ENCODE results near the gene DCAF15. TPM values are rescaled to one million over a fixed set of nuclear protein-coding genes. Genes with fewer than 3 reads are reported as not detected.

DCAF15 gene
- total RNA-seq, 2 experiments from 2014 or later: 67.7 to 70.6 TPM

- H3K27ac Mint-ChIP-seq: peak overlapping the region; percentile 11
- intact Hi-C loops (cut with micrococcal nuclease): no loop called here
- CTCF ChIA-PET: interaction anchor here (0.8 kb wide), 1 partner anchor 92 kb away, joined by 3 read pairs; no protein-coding TSS in a partner anchor
- H3K36me3 Mint-ChIP-seq (ENCODE audit: low read depth): peaks cover 12% of the 10 kb centered on the region
- peak; percentile 62 for DNase-seq
- no peak overlapping the region for H3K4me3 Mint-ChIP-seq
- peaks cover 10% of the 10 kb centered on the region for H3K4me1 Mint-ChIP-seq (ENCODE audit: low read depth)
- H3K9me3 Mint-ChIP-seq: no peaks in the 10 kb centered on the region
- H3K27me3 Mint-ChIP-seq (ENCODE audit: low read depth): no peaks in the 10 kb centered on the region
These were observed 21.8 kb downstream of the DCAF15 start for GRCh38 chr19:13974073-13974472.

- Mint-ChIP-seq H3K27me3 (ENCODE audit: low read depth) (no peaks in the 10 kb centered on the region), H3K4me3 (no peak overlapping the region)
- CTCF ChIA-PET: no interaction called here
These were observed 23.6 kb downstream of the DCAF15 start for GRCh38 chr19:13975870-13976269.

GRCh38 chr19:13976446-13976845 is 24.1 kb downstream of the DCAF15 start:
- H3K9me3 Mint-ChIP-seq: no peaks in the 10 kb centered on the region

More at GRCh38 chr19:13975870-13976269, 23.6 kb downstream of the DCAF15 start:
- Mint-ChIP-seq H3K4me1 (ENCODE audit: low read depth) (peaks cover 16% of the 10 kb centered on the region), H3K36me3 (ENCODE audit: low read depth) (peaks cover 9% of the 10 kb centered on the region), H3K9me3 (no peaks in the 10 kb centered on the region), H3K27ac (no peak overlapping the region)
- intact Hi-C loops (cut with micrococcal nuclease): no loop called here
- DNase-seq: no peak

GRCh38 chr19:13977803-13978202 is 25.5 kb downstream of the DCAF15 start:
- intact Hi-C loops (cut with micrococcal nuclease): no loop called here
- CTCF ChIA-PET: no interaction called here
- DNase-seq: no peak
- Mint-ChIP-seq H3K4me1 (ENCODE audit: low read depth) (peaks cover 16% of the 10 kb centered on the region), H3K36me3 (ENCODE audit: low read depth) (peaks cover 13% of the 10 kb centered on the region), H3K4me3 (no peak overlapping the region), H3K27me3 (ENCODE audit: low read depth) (no peaks in the 10 kb centered on the region), H3K27ac (no peak overlapping the region), H3K9me3 (no peaks in the 10 kb centered on the region)

More at GRCh38 chr19:13976446-13976845, 24.1 kb downstream of the DCAF15 start:
- no peak for DNase-seq
- Mint-ChIP-seq H3K36me3 (ENCODE audit: low read depth) (peaks cover 9% of the 10 kb centered on the region), H3K4me3 (no peak overlapping the region), H3K27me3 (ENCODE audit: low read depth) (no peaks in the 10 kb centered on the region), H3K27ac (no peak overlapping the region), H3K4me1 (ENCODE audit: low read depth) (peaks cover 16% of the 10 kb centered on the region)
- intact Hi-C loops (cut with micrococcal nuclease): no loop called here
- CTCF ChIA-PET: no interaction called here

- CTCF ChIA-PET: no interaction called here
- no peak for DNase-seq
- no peaks in the 10 kb centered on the region for H3K27me3 Mint-ChIP-seq (ENCODE audit: low read depth)
- peaks cover 11% of the 10 kb centered on the region for H3K36me3 Mint-ChIP-seq (ENCODE audit: low read depth)
- no peak overlapping the region for H3K27ac Mint-ChIP-seq
- intact Hi-C loops (cut with micrococcal nuclease): no loop called here
- H3K4me1 Mint-ChIP-seq (ENCODE audit: low read depth): peaks cover 22% of the 10 kb centered on the region
- H3K9me3 Mint-ChIP-seq: no peaks in the 10 kb centered on the region
- no peak overlapping the region for H3K4me3 Mint-ChIP-seq
These were observed 26.3 kb downstream of the DCAF15 start for GRCh38 chr19:13978351-13979243.

- Mint-ChIP-seq H3K9me3 (no peaks in the 10 kb centered on the region), H3K27me3 (ENCODE audit: low read depth) (no peaks in the 10 kb centered on the region), H3K36me3 (ENCODE audit: low read depth) (peaks cover 8% of the 10 kb centered on the region), H3K4me3 (no peak overlapping the region), H3K27ac (no peak overlapping the region), H3K4me1 (ENCODE audit: low read depth) (peaks cover 22% of the 10 kb centered on the region)
- intact Hi-C loops (cut with micrococcal nuclease): no loop called here
- CTCF ChIA-PET: no interaction called here
- DNase-seq: no peak
These were observed 26.9 kb downstream of the DCAF15 start for GRCh38 chr19:13979244-13979615.

- Mint-ChIP-seq H3K9me3 (no peaks in the 10 kb centered on the region), H3K27me3 (ENCODE audit: low read depth) (no peaks in the 10 kb centered on the region), H3K27ac (no peak overlapping the region), H3K36me3 (ENCODE audit: low read depth) (peaks cover 7% of the 10 kb centered on the region), H3K4me3 (no peak overlapping the region), H3K4me1 (ENCODE audit: low read depth) (peaks cover 22% of the 10 kb centered on the region)
- CTCF ChIA-PET: no interaction called here
- no peak for DNase-seq
- intact Hi-C loops (cut with micrococcal nuclease): no loop called here
These were observed 27.4 kb downstream of the DCAF15 start for GRCh38 chr19:13979686-13980085.

GRCh38 chr19:13980340-13980739 is 28.0 kb downstream of the DCAF15 start:
- Mint-ChIP-seq H3K27ac (no peak overlapping the region), H3K36me3 (ENCODE audit: low read depth) (peaks cover 7% of the 10 kb centered on the region), H3K27me3 (ENCODE audit: low read depth) (no peaks in the 10 kb centered on the region), H3K9me3 (no peaks in the 10 kb centered on the region), H3K4me1 (ENCODE audit: low read depth) (peaks cover 28% of the 10 kb centered on the region), H3K4me3 (no peak overlapping the region)
- DNase-seq: no peak
- CTCF ChIA-PET: no interaction called here
- intact Hi-C loops (cut with micrococcal nuclease): no loop called here

GRCh38 chr19:13981021-13981420 is 28.7 kb downstream of the DCAF15 start:
- Mint-ChIP-seq H3K27ac (no peak overlapping the region), H3K4me3 (no peak overlapping the region), H3K9me3 (no peaks in the 10 kb centered on the region), H3K27me3 (ENCODE audit: low read depth) (no peaks in the 10 kb centered on the region), H3K36me3 (ENCODE audit: low read depth) (peaks cover 4% of the 10 kb centered on the region), H3K4me1 (ENCODE audit: low read depth) (peaks cover 35% of the 10 kb centered on the region)
- CTCF ChIA-PET: interaction anchor here (0.8 to 1.1 kb wide), 2 partner anchors 23 to 28 kb away, joined by 3 read pairs; no protein-coding TSS in a partner anchor
- intact Hi-C loops (cut with micrococcal nuclease): no loop called here
- no peak for DNase-seq

GRCh38 chr19:13981467-13981866 is 29.2 kb downstream of the DCAF15 start:
- Mint-ChIP-seq H3K4me1 (ENCODE audit: low read depth) (peaks cover 39% of the 10 kb centered on the region), H3K4me3 (no peak overlapping the region), H3K36me3 (ENCODE audit: low read depth) (peaks cover 4% of the 10 kb centered on the region), H3K27ac (no peak overlapping the region), H3K27me3 (ENCODE audit: low read depth) (no peaks in the 10 kb centered on the region), H3K9me3 (no peaks in the 10 kb centered on the region)
- intact Hi-C loops (cut with micrococcal nuclease): no loop called here
- DNase-seq: no peak
- CTCF ChIA-PET: interaction anchor here (0.8 to 1.1 kb wide), 2 partner anchors 22 to 28 kb away, joined by 3 read pairs; no protein-coding TSS in a partner anchor

GRCh38 chr19:13981988-13982501 is 29.7 kb downstream of the DCAF15 start:
- H3K27me3 Mint-ChIP-seq (ENCODE audit: low read depth): no peaks in the 10 kb centered on the region
- H3K4me1 Mint-ChIP-seq (ENCODE audit: low read depth): peaks cover 42% of the 10 kb centered on the region
- DNase-seq: no peak
- CTCF ChIA-PET: interaction anchor here (0.6 to 1.1 kb wide), 2 partner anchors 29 to 1369 kb away, joined by 3 read pairs; no protein-coding TSS in a partner anchor
- intact Hi-C loops (cut with micrococcal nuclease): no loop called here
- no peak overlapping the region for H3K27ac Mint-ChIP-seq
- peaks cover 4% of the 10 kb centered on the region for H3K36me3 Mint-ChIP-seq (ENCODE audit: low read depth)
- no peaks in the 10 kb centered on the region for H3K9me3 Mint-ChIP-seq
- no peak overlapping the region for H3K4me3 Mint-ChIP-seq

- no peak overlapping the region for H3K27ac Mint-ChIP-seq
- DNase-seq: no peak
- H3K9me3 Mint-ChIP-seq: no peaks in the 10 kb centered on the region
- CTCF ChIA-PET: interaction anchor here (0.6 kb wide), 1 partner anchor 1370 kb away, joined by 3 read pairs; no protein-coding TSS in a partner anchor
- peaks cover 49% of the 10 kb centered on the region for H3K4me1 Mint-ChIP-seq (ENCODE audit: low read depth)
- H3K36me3 Mint-ChIP-seq (ENCODE audit: low read depth): peaks cover 4% of the 10 kb centered on the region
- intact Hi-C loops (cut with micrococcal nuclease): no loop called here
- no peaks in the 10 kb centered on the region for H3K27me3 Mint-ChIP-seq (ENCODE audit: low read depth)
- no peak overlapping the region for H3K4me3 Mint-ChIP-seq
These were observed 30.5 kb downstream of the DCAF15 start for GRCh38 chr19:13982773-13983172.
